GM19043 (cell line): ENCODE data around the gene WTIP.
"Not testable (repeated sequence)": the region's sequence is repeated elsewhere in the genome, so short reads cannot be mapped to it uniquely, and the experiment has no call there.

ENCODE experiments used
- ATAC-seq: cut with Tn5 transposase; IDR thresholded peaks from one replicate; pipeline ENCODE4 v1.9.1; 2021; ENCODE audit warnings: low read depth; ENCODE audit not compliant: unreplicated experiment

Gene WTIP

DNA sequence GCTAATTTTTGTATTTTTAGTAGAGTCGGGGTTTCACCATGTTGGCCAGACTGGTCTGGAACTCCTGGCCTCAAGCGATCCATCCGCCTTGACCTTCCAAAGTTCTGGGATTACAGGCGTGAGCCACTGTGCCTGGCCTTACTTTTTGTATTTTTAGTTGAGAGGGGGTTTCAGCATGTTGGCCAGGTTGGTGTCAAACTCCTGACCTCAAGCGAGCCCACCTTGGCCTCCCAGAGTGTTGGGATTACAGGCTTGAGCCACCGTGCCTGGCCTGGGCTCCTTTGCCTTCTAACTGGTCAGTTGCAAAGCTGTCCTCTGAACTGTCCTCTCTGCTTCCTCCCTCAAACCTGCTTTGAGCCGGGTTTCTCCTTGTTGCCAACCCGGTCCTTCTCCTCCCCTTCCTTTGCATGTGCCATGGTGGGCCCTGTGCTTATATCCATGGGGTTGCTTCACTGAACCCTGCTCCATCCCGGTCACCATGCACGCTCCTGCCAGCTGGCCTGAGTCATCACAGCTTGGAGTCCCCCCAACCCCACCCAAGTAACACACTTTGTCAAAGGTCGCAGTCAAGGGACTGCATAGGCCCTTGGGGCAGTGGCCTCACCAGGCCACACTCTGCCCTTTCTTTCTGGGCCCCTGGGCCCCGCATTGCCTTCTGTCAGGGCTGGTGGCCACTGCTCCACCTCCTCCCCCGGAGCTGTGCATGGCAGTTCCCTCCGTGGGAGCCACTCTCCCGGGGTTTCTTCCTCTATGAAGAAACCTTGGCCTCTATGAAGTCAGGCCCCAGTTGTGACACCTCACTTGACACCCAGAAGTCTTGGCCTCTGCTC, 21.2 kb downstream of the WTIP start:
- no peak for ATAC-seq

DNA sequence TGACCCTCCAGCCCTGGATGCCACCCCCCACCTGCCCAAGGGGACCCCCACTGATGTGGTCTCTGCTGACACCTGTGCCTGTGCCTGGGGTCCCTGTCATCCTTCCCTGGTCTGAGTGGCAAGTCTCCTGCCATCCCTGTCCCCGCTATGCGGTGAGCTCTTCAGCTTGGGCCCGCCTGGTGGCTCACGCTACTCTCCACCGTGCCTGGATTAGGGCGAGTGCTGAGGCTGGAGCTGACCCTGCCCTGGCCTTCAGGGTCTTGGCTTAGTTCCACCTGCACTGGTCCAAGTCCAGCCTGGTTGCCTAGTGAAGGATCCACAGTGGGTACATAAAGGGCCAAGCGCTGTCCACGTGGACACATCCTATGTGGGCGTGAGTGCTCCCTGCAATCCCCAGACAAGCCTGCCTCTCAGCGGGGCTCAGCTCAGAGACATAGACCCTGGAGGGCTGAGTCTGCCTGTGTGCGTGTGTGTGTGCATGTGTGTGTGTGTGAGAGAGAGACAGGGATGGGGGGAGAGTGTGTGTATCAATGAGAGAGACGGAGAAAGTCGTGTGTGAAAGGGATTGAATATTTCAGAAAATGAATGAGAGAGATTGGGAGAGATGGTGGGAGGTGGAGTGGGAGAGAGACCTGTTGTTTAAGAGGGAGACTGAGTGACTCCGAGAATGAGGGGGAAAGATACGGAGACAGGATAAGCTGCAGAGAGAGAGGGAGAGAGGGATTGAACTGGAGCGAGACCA, 22.1 kb downstream of the WTIP start:
- ATAC-seq = no peak

DNA sequence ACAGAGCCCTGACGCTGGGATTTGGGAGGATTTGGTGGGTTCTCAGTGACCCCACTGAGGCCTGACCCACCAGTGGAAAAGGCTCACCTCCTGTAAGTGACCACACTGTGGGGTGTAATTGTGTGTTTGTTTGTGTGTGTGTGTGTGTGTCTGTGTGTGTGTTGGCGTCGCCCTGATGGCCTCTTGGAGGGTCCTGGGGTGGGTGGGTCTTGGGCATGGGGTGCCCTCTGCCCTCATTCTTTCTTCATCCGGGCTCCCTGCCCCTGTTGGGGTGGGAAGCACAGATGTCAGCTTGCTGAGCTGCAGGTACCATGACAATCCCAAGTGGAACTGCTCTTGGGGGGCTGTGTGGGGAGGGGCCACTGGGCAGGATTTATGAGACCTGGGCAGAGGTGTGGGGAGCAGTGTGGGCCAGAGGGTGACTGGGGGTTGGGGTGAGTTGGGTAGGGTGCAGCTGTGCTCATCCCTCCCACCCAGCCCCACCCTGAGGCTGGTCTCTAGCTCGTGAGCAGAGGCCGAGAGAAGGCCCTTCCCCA, 22.8 kb downstream of the WTIP start:
- ATAC-seq = no peak

DNA sequence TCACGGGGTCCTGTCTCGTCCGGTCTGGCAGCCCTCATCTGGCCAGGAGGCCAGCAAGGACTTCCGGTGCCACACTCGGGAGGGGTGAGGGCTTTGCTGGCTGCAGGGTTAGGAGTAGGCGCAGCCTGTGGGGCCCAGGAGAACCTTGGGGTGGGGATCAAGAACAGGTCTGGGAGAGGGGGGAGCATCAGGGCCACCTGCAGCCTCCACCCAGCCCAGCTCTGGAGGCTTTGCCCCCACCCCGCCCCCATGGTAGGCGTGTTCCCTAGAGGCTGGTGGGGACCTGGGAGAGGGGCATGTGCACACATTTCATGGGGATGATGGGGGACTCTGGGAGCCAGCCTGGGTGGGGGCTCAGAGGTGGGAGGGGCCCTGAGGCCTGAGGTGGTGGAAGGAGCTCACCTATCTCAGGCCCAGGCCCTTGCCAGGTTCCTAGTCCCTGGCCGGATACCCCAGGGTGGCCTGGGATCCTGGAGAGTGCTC, 23.3 kb downstream of the WTIP start:
- ATAC-seq = no peak

DNA sequence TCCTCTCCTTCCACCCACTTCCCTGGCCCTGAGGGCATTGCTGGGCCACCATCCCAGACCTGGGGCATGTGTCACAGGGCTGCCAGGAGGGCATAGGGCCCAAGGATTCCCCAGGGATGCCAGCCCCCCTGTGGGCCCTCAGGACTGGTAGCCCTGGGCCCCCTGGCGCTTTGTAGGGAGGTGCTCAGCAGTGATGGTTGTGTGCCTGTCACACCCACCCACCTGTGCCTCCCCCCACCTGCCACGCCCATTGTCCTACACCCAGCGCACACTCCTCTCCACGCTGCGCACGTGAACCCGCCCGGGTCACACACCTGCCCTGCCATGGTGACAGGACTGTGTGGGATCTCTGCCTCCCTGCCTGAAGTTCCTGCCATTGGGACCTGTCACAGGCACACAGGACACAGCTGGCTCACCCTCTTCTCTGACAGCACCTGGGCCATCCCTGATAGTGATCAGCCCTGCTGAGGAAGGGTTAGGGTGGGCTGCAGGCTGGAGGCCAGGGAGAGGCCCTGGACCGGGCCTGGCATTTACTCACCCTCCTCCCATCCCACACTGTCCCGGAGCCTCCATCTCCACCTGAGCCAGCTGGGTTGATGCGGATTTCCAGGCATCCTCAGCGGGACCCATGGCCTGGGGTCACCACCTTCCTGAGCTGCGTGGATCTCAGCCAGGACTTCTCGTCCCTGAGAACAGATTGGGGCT, 23.9 kb downstream of the WTIP start:
- ATAC-seq = no peak

DNA sequence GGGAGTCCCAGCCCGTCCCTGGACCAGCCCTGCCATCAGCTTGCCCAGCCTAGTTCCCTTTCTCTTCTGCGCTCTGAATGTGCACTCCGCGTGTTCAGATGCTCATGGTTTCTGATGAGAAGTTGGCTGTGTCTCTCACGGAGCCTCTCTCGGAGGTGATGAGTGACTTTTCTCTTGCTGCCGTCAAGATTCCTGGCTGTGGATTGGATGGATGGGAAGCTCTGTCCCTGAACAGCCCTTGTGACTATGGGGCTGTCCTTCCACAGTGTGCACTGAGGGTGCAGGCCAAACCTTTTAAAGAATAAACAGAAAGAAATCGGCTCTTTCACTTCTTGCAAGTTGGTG, 24.4 kb downstream of the WTIP start:
- no peak for ATAC-seq

DNA sequence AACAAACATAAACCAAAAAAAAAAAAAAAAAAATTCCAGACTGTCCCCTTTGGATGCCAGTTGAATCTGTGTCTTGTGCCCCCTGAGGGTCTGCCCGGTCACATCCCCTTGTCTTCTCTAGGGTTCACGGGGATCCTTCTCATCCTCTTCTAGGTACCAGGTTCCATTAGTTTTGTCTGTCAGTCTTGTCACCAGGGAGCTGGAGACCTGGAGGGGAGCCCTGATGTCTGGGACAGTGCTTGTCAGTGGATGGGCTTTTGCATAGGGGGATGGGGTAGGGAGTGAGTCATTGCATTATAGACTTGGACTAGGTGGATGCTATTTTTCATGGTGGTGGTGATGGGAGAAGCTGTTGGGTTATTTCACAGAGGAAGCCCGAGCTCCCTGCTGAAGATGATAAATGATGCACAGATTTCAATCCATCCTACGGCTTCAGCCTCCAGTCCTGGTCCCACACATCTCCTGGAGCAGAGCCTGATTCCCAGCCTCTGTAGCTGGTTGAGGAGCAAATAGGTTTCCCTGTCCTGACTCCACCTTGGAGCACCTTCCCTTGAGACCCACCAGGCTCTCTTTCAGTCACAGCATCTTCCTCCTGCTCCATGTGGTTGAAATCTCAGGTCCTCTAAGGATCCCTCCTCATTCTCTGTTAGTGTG, 26.0 kb downstream of the WTIP start:
- no peak for ATAC-seq

DNA sequence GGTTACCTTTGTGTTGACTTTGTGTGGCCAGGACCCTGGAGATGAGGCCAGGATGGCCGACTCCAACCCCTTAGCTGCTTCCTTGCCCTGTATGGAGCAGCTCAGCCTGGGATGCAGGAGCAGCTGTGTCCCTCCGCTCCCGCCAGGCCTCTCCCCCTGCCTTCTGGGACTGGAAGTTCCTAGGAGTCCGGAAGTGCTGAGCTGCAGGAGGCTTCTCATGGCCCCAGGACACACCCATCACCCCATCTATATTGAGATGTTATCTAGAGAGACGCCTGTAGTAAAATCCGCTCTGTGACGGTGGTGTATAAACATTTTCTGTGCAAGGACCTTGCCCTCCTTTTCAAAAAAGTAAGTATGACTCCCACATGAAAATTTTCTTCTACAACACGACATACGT, 27.0 kb downstream of the WTIP start:
- no peak for ATAC-seq

DNA sequence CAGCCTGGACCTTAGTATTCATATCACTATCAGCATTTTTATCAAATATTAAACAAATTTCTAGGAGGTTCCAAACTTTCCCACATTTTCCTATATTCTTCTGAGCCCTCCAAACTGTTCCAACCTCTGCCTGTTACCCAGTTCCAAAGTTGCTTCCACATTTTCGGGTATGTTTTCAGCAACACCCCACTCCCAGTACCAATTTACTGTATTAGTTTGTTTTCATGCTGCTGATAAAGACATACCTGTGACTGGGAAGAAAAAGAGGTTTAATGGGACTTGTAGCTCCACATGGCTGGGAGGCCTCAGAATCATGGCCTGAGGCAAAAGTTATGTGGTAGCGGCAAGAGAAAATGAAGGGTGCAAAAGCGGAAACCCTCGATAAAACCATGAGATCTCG, 29.3 kb downstream of the WTIP start:
- ATAC-seq = not testable (repeated sequence)

DNA sequence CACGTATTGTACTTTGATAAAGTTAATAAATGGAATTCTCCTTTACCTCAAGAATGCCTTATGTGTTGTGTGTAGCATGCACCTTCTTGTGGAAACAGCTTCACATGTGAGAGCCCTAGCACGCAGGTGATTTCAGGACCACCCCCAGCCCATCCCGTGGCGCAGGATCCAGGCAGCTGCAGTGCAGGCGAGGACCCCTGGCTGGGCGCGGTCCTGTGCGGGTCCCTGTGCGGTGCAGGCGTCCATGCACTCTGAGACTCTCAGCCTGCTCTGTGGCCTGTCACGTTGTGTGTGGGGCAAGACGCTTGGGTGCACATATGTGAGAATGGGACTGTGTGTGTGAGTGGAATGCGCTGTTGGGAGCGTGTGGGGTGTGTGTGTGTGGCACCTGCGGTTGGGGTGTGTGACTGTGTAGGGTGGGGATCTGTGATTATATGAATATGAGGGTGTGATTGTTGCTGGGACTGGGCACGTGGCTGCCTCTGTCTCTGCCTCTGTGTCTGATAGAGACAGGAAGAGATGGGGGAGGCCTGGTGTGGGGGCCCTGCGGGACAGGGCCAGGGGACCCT, 30.8 kb downstream of the WTIP start:
- ATAC-seq = no peak

DNA sequence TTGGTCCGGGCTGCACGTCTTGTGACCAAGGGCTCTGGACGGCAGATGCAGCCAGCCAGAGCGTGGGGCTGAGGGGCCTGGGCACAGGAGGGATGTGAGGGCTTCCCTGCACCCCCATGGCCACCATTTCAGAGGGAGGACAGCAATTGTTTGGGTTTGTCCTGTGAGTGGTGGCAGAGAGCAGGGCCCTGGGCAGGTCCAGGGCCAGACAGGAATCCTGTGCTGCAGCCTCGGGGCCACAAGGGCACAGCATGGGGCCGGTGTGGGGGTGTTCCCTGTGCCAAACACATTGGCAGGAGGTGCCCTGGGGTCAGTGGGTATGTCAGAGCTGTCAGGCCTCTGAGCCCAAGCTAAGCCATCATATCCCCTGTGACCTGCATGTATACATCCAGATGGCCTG, 32.2 kb downstream of the WTIP start:
- ATAC-seq = no peak

DNA sequence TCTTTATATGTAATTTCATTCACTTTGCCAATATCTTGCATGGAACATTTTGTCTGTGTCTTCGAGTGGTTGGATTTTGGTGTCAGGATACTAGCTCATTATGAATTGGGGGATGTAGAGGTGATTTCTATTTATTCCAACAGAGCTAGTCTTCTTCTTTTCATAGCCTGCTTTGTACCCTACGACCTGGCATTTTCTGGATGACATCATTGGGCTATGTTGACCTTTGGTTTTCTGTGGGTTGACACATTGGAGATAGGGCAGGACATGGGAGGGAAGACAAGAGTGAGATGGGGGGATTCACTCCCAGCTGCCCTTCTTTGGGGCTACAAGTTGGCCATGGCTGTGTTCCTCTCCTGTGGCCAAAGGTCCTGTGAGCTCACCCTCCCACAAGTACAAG, 38.0 kb downstream of the WTIP start:
- ATAC-seq = no peak

DNA sequence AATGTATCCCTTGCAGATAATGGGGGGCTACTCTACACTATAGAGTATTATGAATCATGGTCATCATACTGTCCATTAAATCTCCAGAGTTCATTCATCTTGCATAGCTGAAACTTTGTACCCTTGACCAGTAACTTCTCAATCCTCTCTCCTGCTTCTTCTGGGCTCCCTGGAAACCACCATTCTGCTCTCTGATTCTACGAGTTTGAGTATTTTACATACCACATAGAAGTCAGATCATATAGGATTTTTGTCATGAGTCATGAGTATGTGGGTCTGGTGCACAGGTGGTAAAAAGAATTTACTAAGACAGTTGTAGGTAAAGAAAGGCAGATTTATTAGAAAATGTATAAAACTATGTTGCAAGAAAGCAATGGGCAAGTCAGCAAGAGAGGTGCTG, 41.9 kb downstream of the WTIP start:
- no peak for ATAC-seq

DNA sequence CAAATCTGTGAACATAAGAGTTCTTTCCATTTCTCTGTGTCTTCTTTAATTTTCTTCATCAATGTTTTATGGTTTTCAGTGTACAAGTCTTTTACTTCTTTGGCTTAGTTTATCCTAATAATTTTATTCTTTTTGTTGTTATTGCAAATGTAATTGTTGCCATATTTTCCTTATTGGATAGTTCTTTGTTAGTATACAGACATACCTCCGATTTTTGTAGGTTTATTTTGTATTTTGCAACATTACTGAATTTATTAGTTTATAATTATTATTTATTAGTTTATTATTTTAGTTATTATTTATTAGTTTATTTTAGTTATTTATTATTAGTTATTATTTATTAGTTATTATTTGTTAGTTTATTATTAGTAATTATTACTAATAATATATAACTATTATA, 43.4 kb downstream of the WTIP start:
- ATAC-seq = no peak

DNA sequence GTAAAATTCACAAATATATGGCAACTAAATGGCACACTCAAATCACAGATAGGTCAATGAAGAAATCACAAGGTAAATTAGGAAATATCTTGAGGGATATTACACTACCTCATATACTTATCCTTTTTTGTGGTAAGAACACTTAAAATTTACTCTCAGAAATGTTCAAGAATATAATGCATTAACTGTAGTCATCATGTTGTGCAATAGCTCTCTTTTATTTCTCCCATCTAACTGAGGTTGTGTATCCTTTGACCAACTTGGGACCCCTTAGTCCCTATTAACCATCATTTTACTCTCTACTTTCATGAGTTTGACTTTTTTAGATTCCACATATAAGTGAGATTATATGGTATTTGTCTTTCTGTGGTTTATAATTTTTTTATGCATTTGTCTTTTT, 52.6 kb downstream of the WTIP start:
- no peak for ATAC-seq

DNA sequence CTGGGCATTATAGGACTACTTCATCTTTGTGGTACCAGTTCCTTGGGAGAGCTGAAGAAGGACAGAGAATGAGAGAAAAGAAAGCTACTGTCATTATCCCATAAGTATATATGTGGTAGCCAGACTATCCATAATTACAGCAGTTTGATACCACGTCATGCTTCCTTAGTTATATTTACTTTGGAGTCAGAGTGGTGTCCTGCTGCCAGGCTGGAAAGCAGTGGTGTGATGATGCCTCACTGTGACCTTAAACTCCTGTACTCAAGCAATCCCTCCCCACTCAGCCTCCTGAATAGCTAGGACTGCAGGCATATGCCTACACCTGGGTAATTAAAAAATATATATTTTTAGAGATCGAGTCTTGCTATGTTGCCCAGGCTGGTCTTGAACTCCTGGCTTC, 57.8 kb downstream of the WTIP start:
- no peak for ATAC-seq

DNA sequence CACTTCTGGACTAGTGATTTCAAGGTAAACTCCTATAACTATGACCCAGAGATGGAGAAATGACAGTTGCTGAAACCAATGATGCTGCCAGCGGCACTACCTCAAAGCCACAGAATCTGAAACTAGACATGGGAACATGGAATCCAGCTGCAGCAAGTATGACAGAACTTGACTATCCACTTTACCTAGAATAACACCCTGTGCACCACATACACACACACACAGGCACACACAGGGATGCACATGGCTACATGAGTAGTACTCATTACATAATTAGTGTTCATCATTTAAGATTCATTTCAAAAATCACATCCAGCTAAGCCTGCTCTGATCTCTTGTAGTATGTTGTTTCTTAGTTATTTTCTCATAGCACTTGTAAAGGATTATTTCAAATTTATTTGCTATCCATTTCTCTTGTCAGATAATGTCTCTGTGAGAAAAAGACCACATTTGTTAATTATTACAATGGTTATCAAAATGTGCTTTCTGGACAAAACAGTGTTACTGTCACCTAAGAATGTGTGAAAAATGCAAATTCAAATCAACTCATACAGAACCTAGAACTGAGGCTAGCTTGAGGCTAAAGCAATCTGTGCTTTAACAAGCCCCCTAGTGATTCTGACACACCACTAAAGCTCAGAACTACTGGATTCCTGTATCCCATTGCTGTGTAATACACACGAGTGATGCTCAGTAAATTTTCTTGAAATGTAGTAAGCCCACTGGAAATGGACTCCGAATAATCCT, 59.4 kb downstream of the WTIP start:
- ATAC-seq = peak; percentile 74

DNA sequence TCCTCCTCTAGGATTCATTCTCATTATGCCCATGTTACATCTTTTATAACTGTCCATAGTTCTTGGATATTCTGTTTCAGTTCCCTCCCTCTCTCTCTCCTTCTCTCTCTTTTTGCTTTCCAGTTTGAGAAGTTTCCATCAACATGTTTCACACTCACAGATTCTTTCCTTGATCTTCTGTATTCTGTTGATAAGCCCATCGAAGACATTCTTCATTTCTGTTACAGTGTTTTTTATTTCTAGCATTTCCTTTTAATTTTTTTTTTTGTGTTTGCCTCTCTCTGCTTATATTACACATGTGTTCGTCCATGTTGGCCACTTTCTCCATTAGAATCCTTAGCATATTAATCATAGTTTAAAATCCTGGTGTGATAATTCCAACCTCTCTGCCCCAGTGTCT, 68.3 kb downstream of the WTIP start:
- no peak for ATAC-seq

DNA sequence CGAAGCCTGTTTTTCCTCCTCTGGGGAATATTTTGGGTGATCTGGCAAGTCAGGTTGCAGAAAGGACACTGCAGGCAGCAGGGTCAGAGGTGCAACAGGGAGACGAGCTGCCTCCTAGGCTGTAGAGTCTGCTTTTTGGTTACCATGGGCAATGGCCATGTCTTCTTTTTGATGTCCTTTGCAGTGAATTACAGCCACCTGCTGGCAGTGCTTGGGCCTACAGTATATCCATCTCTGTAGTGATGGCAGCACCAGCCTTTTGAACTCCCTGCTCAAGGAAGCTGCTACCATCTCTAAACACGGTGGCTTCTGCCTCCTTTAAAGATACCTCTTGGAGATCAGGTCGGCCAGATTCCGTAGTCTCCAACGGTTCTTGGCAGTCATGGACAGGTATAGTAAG, 73.9 kb downstream of the WTIP start:
- ATAC-seq = no peak

DNA sequence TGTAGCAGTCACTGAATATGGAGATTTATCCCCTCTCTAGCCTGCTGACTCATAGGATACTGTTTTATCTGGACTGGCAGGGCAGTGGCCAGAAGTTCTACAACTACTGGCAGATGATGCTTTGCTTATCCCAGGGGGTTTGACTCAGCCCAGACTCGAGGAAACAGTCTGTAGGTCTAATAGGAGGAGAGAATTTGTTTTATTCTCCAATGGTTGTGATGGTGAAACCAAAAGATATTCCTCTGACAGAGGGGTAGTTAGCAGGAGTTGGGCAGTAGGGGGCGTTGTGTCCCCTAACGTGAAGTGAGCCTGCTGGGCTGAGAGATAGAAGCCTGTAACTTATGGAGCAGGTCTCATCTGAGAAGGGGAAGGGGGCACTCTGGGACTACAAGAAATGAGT, 74.9 kb downstream of the WTIP start:
- ATAC-seq = no peak
